GM19328 (cell line): ENCODE results near the gene MTHFD1.
A peak's percentile ranks its signal among the peaks of the same experiment; 100 is the strongest.
"Not testable (repeated sequence)": the region's sequence is repeated elsewhere in the genome, so short reads cannot be mapped to it uniquely, and the experiment has no call there.

ENCODE experiments used
- ATAC-seq: cut with Tn5 transposase; IDR thresholded peaks from one replicate; pipeline ENCODE4 v1.9.1; 2021; ENCODE audit warnings: mild to moderate bottlenecking, moderate library complexity; ENCODE audit not compliant: unreplicated experiment

The MTHFD1 gene

GRCh38 chr14:64387782-64388532 lies at the start of gene MTHFD1:
Gene MTHFD1 (plus strand): TSS chr14:64388353. CDS start chr14:64388428, 75 bp downstream.
- peak; percentile 84 for ATAC-seq

DNA sequence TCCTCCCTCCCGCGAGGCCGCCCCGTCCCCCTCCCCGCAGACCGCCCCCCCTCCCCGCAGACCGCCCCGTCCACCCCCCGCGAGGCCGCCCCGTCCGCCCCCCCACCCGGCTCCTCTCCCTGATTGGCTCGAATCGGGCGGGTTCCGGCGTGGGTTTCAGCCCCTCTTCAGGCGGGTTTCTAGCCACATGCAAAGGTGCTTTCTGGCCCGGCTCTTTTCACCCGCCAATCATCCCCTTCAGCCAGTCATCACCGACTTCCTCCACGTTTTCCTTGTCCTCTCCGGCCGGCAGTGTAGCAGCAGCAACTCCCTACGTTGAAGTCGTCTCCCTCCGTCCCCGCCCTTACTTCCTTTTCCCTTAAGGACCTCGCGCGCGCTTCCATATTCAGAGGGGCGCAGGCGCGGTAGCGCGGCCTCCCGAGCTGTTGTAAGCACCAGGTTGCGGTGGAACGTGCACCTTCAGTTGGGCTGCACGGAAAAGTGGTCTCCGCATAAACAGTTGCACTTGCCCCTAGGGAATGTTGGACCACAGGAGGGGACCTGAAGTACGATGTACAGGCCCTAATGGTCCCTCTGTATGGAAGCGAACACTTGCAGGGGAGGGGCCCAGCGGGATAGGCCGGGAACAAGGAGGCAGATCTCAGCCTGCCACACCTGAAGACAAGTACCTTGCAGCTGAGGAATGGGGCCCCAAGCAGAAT lies 49.4 kb upstream of the MTHFD1 start:
- peak; percentile 89 for ATAC-seq

DNA sequence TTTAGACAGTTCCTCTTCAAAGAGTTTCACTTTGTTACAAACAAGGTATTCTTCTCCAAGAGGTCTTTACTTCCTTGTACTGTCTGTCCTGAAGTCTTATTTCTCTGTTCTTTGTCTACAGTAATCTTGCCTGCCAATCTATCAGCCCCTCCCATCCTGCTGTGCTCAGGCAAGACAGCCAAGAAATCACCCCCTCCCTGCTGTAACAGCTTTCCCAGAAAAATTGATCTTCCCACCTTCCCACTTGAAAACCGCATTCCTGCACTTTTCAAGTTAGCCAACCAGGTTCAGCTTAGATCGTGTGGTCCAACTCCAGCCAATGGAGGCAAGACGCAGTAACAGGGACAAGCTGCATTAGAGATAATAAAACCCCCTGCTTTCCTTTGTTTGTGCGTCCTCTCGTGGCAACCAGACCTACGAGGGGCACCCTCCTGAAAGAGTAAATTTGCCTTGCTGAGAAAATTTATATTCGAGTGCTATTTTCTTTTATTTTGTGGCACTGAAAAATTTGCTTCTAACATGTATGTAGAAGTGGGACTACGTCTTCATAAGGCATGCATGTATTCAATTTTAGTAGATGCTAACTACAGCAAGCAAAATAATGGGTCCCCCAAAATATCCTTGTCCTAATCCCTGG lies 47.5 kb upstream of the MTHFD1 start:
- no peak for ATAC-seq

DNA sequence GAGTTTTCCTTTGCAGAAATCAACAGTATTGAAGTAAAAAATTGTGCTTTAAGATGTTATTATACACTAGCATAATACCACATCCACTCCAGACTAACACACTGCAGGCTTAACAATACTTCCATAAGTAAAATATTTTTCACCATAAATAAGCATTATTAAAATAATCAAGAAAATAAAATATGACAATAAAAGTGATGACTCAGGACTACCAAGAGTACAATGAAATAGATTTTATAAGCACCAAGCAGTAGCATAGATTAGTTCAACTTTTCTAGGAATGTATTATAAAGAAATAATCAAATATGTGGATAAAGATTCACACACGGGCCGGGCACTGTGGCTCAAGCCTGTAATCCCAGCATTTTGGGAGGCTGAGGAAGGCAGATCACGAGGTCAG lies 40.4 kb upstream of the MTHFD1 start:
- no peak for ATAC-seq

GRCh38 chr14:64349741-64350490 lies 38.2 kb upstream of the MTHFD1 start:
- no peak for ATAC-seq

- ATAC-seq: no peak
These were observed 24.8 kb upstream of the MTHFD1 start for GRCh38 chr14:64363265-64363846.

DNA sequence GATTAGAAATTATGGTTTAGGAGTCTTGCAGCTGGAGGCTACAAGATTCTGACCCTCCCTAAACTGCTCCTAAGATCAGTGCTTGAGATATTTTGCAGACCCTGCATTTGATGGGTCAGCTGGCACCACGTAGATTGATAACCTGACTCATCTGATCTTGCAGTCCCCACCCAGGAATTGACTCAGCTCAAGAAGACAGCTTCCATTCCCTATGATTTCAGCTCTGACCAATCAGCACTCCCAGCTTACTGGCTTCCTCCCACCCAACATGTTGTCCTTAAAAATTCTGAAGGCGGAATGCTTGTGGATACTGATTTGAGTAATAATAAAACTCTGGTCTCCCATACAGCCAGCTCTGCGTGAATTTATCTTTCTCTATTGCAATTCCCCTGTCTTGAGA lies 23.2 kb upstream of the MTHFD1 start:
- ATAC-seq: no peak

DNA sequence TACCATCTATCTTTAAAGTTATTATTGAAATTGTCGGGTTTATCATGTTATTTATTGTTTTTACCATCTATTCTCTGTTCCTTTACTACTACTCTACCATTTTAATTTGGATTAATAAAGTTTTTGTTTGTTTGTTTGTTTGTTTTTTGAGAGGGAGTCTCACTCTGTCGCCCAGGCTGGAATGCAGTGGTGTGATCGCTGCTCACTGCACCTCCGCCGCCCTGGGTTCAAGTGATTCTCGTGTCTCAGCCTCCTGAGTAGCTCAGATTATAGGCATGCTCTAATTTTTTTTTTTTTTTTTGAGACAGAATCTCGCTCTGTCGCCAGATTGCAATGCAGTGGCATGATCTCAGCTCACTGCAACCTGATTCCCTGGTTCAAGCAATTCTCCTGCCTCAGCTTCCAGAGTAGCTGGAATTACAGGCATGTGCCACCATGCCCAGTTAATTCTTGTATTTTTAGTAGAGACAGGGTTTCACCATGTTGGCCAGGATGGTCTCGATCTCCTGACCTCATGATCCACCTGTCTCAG lies 22.7 kb upstream of the MTHFD1 start:
- not testable (repeated sequence) for ATAC-seq

- no peak for ATAC-seq
These were observed 19.0 kb upstream of the MTHFD1 start for GRCh38 chr14:64369201-64369600.

- no peak for ATAC-seq
These were observed 846 bp upstream of the MTHFD1 start for GRCh38 chr14:64387232-64387781.

GRCh38 chr14:64388533-64389285 lies 556 bp downstream of the MTHFD1 start:
- no peak for ATAC-seq

GRCh38 chr14:64391113-64391725 lies 3.1 kb downstream of the MTHFD1 start:
- no peak for ATAC-seq

- ATAC-seq: no peak
These were observed 3.8 kb downstream of the MTHFD1 start for GRCh38 chr14:64391986-64392385.

DNA sequence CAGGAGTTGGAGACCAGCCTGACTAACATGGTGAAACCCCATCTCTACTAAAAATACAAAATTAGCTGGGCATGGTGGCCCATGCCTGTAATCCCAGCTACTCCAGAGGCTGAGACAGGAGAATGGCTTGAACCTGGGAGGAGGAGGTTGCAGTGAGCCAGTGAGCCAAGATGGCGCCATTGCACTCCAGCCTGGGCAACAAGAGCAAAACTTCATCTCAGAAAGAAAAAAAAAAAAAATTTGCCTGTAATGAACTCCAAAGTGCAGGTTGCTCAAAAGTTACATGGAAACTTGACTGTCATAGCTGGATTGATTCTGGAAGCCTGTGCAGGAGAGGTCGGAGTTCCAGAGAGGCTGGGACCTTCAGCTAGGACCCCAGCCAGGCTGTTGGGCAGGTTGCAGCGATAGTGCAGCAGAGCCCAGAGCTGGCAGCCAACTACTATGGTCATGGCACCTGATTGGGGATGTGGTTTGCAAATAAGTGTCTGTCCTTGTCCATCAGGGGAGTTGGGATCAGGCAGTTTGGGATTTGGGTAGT lies 5.1 kb downstream of the MTHFD1 start:
- not testable (repeated sequence) for ATAC-seq

DNA sequence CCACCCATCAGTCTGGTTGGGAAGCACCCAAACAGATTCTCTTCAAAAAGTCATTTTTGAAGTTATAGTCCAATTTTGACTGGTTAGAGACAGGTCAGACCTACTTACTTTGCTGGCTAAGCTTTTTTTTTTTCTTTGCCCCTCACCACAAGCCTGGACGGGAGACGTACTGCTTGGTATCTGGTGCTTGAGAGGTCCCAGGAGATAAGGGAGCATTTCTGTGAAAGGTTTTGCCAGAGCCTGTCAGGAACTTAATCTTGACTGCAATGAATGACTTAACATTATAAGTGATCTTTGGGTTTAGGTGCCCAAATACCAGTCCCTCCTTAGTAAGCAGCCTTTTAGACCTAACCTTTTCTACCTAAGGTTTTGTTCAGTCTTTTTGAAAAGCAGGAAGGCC lies 6.3 kb downstream of the MTHFD1 start:
- ATAC-seq: no peak

- ATAC-seq: no peak
These were observed 7.0 kb downstream of the MTHFD1 start for GRCh38 chr14:64394977-64395633.

- ATAC-seq: no peak
These were observed 12.8 kb downstream of the MTHFD1 start for GRCh38 chr14:64400829-64401459.

- ATAC-seq: no peak
These were observed 13.8 kb downstream of the MTHFD1 start for GRCh38 chr14:64401949-64402348.
